ENCODE measurements around the gene NKAIN4.
A peak's percentile ranks its signal among the peaks of the same experiment; 100 is the strongest.
"Not testable (repeated sequence)": the region's sequence is repeated elsewhere in the genome, so short reads cannot be mapped to it uniquely, and the experiment has no call there.

The NKAIN4 gene

GRCh38 chr20:63234693-63235398 lies 19.4 kb downstream of the NKAIN4 start:
- peak; percentile 40 for DNase-seq

GRCh38 chr20:63233924-63234323 lies 20.3 kb downstream of the NKAIN4 start:
- DNase-seq: no peak

GRCh38 chr20:63233061-63233344 lies 21.3 kb downstream of the NKAIN4 start:
- DNase-seq: no peak

GRCh38 chr20:63232235-63233060 lies 21.8 kb downstream of the NKAIN4 start:
- no peak for DNase-seq

- DNase-seq: no peak
Measured at GRCh38 chr20:63230800-63231268, 23.4 kb downstream of the NKAIN4 start.

DNA sequence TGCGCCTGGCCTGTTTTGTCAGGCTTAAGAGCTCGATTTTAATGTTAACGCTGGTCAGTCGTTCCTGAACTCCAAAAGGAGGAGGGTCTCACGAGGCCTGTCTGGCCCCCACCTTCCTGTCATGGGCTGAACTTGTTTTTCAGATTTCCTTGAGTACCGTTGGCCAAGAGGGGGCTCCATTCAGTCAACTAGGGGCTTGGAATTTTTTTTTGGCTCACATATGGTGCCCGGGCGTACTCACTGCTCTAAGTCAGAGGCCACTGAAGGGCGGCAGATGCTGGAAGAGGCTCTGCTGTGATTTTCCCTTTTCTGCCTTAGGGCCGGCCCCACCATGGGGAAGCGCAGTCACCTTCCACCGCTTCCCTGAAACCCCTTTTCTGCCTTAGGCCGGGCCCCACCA lies 25.5 kb downstream of the NKAIN4 start:
- DNase-seq: no peak

GRCh38 chr20:63227260-63227659 lies 27.0 kb downstream of the NKAIN4 start:
- DNase-seq: no peak

- no peak for DNase-seq
Measured at GRCh38 chr20:63226042-63226943, 28.0 kb downstream of the NKAIN4 start.

- DNase-seq: no peak
Measured at GRCh38 chr20:63225082-63225454, 29.2 kb downstream of the NKAIN4 start.

- no peak for DNase-seq
Measured at GRCh38 chr20:63224412-63225081, 29.7 kb downstream of the NKAIN4 start.

DNA sequence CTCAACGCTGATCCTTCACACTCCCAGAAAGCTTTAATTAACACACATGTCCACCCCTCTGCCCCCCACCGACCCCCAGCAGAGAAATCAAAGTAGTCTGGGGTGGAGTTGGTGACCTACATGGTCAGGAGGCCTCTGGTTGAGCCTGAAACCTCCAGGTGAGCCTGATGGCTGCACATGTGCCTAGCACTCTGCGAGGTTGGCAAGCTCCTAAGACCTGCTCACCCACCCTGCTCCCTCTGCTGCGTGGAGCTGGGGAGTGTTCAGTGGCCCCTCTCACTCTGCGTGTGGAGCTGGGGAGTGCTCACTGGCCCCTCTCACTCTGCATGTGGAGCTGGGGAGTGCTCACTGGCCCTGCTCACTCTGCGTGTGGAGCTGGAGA lies 30.4 kb downstream of the NKAIN4 start:
- DNase-seq: no peak

DNA sequence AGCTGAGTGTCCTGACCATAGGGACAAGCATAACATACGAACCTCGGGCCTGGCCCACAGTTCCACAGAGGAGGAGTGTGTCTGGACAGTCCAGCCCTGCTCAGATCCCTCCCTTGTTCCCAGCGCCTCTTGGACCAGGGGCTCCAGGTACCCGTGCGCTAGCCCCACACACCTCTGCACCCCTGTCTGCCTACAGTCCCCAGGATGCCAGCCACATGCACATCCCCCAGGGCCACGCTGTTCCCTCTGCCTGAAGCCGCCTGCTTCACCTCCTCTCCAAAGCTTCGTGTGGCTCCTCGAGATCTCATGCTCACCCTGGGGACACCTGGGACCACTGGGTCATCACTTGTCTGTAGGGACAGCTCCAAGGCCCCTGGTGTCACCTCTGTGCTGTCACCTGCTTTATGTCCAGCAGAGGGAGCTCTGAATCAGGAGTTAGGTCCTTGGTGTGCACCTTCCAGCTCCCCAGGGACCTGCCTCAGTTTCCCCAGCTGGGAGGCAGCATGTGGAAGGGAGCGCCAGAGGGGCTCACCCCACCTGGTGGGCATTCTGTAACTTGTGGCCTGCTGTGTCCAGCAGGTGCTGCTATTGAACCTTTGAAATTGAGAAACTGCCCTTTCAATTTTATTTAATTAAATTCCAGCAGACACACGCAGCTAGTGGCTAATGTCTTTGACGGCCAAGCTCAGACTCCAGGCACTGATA lies 31.0 kb downstream of the NKAIN4 start:
- peak; percentile 58 for DNase-seq

GRCh38 chr20:63222541-63222940 lies 31.7 kb downstream of the NKAIN4 start:
- DNase-seq: no peak

GRCh38 chr20:63221400-63222053 lies 32.7 kb downstream of the NKAIN4 start:
- DNase-seq: not testable (repeated sequence)

DNA sequence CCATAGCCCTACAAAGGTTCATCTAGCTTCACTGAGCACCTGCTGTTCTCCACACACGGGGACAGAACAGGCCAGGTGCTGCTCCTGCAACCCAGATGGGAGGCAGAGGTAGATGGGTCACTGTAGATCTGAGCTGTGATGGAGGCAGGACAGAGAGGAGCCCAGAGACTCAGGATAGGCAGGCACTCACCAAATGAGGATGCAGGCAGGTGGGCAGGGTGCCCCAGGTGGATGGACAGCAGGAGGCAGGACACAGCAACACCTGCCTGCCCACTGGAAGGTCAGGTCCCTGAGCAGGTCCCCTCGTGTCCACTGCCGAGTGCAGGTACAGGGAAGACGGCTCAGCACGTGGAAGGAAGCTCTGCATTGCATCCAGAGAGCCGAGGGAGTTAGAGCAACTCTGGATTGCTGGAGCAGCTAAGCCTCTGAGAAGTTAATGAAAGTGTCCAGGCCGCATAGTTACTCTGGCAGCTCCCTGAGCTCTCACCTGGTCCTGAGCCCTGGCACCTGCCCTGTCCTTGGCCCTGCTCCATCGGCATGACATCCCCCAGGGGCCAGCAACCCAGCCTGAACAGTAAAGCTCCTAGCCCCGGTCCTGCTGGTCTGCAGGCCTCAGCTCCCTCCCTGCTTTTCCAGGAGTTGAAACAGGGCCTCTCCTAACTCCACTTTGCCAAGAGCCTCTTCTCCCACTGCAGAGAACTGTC lies 33.4 kb downstream of the NKAIN4 start:
- no peak for DNase-seq

DNA sequence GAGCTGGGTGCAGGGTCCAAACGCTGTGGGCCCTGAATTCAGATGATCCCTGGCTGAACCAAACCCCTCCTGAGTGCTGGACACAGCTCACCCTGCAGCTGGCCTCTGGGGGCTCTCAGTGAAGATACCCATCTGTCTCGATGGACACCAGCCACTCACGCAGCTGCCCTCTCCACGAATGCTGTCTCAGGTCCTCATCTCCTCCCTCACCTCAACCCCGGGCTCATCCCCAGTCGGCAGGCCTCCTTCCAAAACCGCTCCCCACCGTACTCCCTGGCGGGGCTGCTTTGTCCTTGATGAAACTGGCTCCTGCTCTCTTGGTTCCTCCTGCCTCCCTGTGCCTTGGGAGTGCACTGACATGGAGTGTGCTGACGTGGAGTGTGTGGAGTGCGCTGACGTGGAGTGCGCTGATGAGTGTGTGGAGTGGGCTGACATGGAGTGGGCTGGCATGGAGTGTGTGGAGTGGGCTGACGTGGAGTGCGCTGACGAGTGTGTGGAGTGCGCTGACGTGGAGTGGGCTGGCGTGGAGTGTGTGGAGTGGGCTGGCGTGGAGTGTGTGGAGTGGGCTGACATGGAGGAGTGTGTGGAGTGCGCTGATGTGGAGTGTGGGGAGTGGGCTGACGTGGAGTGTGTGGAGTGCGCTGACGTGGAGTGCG lies 34.3 kb downstream of the NKAIN4 start:
- no peak for DNase-seq

DNA sequence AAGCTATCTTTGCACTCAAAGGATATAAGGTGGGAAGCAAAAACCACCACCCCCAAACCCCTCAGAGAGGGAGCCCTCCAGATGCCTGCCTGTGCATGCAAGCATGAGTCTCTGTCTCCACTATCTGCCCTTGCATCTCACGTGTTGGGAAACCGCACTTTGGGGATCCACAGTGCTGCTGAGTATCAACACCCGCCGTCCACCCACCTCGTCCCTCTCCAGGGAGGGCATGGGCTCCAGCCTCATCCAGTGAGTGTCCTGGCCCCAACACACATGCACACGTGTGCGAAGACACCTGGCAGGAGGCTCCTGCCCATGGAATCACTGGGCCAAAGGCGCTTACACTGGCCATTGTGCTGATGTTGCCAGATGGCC lies 34.8 kb downstream of the NKAIN4 start:
- DNase-seq: no peak

DNA sequence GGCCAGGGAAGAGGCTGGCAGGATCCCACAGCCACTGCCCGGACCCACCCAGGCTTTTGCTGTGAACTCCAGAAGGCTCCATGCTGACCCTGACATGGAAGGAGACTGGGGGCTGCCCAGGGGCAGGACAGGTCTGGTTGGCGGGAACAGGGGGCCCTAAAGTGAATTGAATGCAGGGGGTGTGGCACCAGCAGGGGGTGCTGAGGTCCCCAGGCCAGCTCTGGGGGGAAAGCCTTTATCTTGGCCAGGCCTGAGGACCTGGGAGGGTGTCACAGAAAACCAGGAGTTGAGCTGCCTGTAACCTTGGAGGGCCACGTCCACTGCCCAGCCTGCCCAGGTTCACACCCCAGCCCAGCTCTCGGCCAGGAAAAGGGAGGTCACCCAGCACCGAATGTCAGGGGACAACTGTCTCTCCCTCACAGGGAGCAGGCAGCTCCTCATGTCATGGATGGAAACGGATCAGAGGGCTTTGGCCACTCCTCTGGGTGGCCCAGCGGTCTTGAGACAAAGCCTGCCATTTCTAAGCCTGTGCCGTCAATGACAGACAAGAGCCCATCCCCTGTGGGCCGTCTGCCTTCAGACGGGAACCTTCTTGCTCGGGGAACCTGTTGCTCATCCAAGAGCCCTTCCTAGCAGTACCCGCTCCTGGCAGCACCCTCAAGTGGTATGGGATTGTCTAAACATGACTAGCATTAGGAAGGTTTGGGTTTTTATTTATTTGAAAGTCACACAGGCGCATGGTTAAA lies 35.4 kb downstream of the NKAIN4 start:
- no peak for DNase-seq

- peak; percentile 13 for DNase-seq
Measured at GRCh38 chr20:63217706-63218105, 36.6 kb downstream of the NKAIN4 start.

Data from stimulated activated CD4-positive, alpha-beta T cell treated with anti-CD3 and anti-CD28 coated beads, Interleukin-15, amount 100 ng/mL, for 24 hours (primary cell).